Ishikawa (cell line): Measurements from ENCODE around the gene PHF14.

Source experiments
- CEBPB ChIP-seq: IDR thresholded peaks from 2 replicates; pipeline ENCODE4 v1.6.1; 2012
- CREB1 ChIP-seq: IDR thresholded peaks from 2 replicates; pipeline ENCODE4 v1.6.1; 2012; ENCODE audit warnings: low read depth
- EGR1 ChIP-seq: IDR thresholded peaks from 2 replicates; pipeline ENCODE4 v1.6.1; 2012
- EP300 ChIP-seq: IDR thresholded peaks from 2 replicates; pipeline ENCODE4 v1.6.1; 2012; ENCODE audit warnings: borderline replicate concordance
- FOXM1 ChIP-seq: IDR thresholded peaks from 2 replicates; pipeline ENCODE4 v1.6.1; 2012; ENCODE audit warnings: low read depth, borderline replicate concordance
- MAX ChIP-seq: IDR thresholded peaks from 2 replicates; pipeline ENCODE4 v1.6.1; 2012
- NFIC ChIP-seq: IDR thresholded peaks from 2 replicates; pipeline ENCODE4 v1.6.1; 2012
- RAD21 ChIP-seq: IDR thresholded peaks from 2 replicates; pipeline ENCODE4 v1.6.1; 2012; ENCODE audit warnings: low read depth
- TAF1 ChIP-seq: IDR thresholded peaks from 2 replicates; pipeline ENCODE4 v1.6.1; 2012; ENCODE audit warnings: low read depth, mild to moderate bottlenecking
- TCF12 ChIP-seq: IDR thresholded peaks from 2 replicates; pipeline ENCODE4 v1.6.1; 2012; ENCODE audit warnings: low read depth
- TEAD4 ChIP-seq: IDR thresholded peaks from 2 replicates; pipeline ENCODE4 v1.6.1; 2012
- USF1 ChIP-seq: IDR thresholded peaks from 2 replicates; pipeline ENCODE4 v1.6.1; 2012
- YY1 ChIP-seq: IDR thresholded peaks from 2 replicates; pipeline ENCODE4 v1.6.1; 2012; ENCODE audit warnings: low read depth
- ZBTB7A ChIP-seq: IDR thresholded peaks from 2 replicates; pipeline ENCODE4 v1.6.1; 2012; ENCODE audit warnings: low read depth
- TF ChIP-seq, protein P1 (sequence below): IDR thresholded peaks from 2 replicates; pipeline ENCODE4 v1.6.1; 2012; ENCODE audit warnings: low read depth, mild to moderate bottlenecking

The PHF14 gene

DNA sequence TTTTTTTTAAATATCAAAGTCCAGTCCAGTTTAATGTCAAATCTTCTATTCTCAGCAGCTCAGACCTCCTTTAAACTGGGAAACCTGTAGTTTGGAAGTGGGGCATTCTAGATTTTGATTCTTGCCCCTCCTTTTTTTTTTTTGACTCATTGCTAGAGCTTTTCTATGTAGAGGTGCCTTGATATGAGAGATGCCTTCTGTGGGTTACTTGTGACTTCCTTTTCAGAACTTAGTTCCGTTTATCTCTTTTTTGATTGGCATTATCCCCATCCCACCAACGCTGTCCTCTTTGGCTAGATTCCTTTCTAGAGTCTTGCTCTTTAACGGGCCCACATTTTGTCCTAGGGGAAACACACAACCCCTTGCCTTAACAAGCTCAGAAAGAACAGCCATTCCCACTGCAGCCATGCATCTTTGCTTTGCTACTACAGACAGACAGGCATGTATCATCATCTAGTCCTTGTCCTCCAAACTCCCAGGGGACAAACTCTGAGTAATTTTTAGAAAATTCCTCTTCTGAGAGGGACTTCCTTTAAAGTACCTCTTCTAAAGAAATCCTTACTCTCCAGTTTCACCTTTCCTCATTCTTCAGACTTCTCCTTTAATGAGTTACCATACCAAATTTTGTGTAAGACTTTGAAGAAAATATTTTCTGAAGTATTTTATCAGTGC, 153.6 kb downstream of the PHF14 start:
- TF ChIP-seq FOXM1 (no peak), MAX (no peak), EGR1 (no peak), RAD21 (no peak), TEAD4 (no peak), TAF1 (no peak), EP300 (no peak), USF1 (no peak), CEBPB (no peak)

GRCh38 chr7:11127988-11128387, 154.3 kb downstream of the PHF14 start:
- TF ChIP-seq CEBPB (no peak), NFIC (no peak), EP300 (no peak), USF1 (no peak), TCF12 (no peak), FOXM1 (no peak), YY1 (no peak), EGR1 (no peak), MAX (no peak), TAF1 (no peak), ZBTB7A (no peak), RAD21 (no peak), CREB1 (no peak), TEAD4 (no peak)
- TF ChIP-seq, protein P1, sequence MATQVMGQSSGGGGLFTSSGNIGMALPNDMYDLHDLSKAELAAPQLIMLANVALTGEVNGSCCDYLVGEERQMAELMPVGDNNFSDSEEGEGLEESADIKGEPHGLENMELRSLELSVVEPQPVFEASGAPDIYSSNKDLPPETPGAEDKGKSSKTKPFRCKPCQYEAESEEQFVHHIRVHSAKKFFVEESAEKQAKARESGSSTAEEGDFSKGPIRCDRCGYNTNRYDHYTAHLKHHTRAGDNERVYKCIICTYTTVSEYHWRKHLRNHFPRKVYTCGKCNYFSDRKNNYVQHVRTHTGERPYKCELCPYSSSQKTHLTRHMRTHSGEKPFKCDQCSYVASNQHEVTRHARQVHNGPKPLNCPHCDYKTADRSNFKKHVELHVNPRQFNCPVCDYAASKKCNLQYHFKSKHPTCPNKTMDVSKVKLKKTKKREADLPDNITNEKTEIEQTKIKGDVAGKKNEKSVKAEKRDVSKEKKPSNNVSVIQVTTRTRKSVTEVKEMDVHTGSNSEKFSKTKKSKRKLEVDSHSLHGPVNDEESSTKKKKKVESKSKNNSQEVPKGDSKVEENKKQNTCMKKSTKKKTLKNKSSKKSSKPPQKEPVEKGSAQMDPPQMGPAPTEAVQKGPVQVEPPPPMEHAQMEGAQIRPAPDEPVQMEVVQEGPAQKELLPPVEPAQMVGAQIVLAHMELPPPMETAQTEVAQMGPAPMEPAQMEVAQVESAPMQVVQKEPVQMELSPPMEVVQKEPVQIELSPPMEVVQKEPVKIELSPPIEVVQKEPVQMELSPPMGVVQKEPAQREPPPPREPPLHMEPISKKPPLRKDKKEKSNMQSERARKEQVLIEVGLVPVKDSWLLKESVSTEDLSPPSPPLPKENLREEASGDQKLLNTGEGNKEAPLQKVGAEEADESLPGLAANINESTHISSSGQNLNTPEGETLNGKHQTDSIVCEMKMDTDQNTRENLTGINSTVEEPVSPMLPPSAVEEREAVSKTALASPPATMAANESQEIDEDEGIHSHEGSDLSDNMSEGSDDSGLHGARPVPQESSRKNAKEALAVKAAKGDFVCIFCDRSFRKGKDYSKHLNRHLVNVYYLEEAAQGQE = no peak

DNA sequence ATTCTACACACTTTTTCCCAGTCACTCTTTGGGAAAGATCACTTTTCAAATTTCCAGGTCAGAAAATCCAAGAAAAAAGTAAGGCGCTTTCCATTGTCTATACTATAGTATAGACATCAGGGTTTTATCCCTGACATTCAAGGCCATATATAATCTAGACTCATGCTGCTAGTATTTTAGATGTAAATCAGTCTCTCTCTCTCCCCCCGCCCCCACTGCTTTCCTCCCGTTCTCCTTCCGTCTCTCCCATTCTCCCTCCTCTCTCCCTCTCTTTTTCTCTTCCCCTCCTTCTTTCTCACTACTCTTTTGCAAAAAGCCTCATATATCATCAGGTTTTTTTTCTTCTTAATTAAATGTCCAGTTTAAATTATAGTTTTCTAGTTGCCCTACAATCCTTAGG, 154.8 kb downstream of the PHF14 start:
- TF ChIP-seq USF1 = no peak
- no peak for TF ChIP-seq NFIC
- no peak for TF ChIP-seq CREB1
- no peak for TF ChIP-seq TEAD4
- no peak for TF ChIP-seq YY1
- TF ChIP-seq TCF12 = no peak

GRCh38 chr7:11130012-11130411, 156.3 kb downstream of the PHF14 start:
- TF ChIP-seq TEAD4 (peak; percentile 29; the same call in 1 of the 2 replicates), NFIC (no peak)

- TF ChIP-seq ZBTB7A (no peak), TAF1 (no peak), CEBPB (no peak), FOXM1 (no peak), EP300 (no peak), CREB1 (no peak)
Measured at GRCh38 chr7:11130601-11131000, 156.9 kb downstream of the PHF14 start.

- no peak for TF ChIP-seq CEBPB
- TF ChIP-seq, protein P1 = no peak
- TF ChIP-seq CREB1 = no peak
- no peak for TF ChIP-seq TAF1
- no peak for TF ChIP-seq EP300
- TF ChIP-seq EGR1 = no peak
- no peak for TF ChIP-seq ZBTB7A
- no peak for TF ChIP-seq RAD21
- TF ChIP-seq TEAD4 = no peak
- no peak for TF ChIP-seq FOXM1
- TF ChIP-seq TCF12 = no peak
- TF ChIP-seq MAX = no peak
- TF ChIP-seq USF1 = no peak
- TF ChIP-seq YY1 = no peak
- TF ChIP-seq NFIC = no peak
Measured at GRCh38 chr7:11133436-11133959, 159.8 kb downstream of the PHF14 start.
